ENCODE data around the gene ACTR5.
"Not testable (repeated sequence)": the region's sequence is repeated elsewhere in the genome, so short reads cannot be mapped to it uniquely, and the experiment has no call there.

Gene ACTR5

DNA sequence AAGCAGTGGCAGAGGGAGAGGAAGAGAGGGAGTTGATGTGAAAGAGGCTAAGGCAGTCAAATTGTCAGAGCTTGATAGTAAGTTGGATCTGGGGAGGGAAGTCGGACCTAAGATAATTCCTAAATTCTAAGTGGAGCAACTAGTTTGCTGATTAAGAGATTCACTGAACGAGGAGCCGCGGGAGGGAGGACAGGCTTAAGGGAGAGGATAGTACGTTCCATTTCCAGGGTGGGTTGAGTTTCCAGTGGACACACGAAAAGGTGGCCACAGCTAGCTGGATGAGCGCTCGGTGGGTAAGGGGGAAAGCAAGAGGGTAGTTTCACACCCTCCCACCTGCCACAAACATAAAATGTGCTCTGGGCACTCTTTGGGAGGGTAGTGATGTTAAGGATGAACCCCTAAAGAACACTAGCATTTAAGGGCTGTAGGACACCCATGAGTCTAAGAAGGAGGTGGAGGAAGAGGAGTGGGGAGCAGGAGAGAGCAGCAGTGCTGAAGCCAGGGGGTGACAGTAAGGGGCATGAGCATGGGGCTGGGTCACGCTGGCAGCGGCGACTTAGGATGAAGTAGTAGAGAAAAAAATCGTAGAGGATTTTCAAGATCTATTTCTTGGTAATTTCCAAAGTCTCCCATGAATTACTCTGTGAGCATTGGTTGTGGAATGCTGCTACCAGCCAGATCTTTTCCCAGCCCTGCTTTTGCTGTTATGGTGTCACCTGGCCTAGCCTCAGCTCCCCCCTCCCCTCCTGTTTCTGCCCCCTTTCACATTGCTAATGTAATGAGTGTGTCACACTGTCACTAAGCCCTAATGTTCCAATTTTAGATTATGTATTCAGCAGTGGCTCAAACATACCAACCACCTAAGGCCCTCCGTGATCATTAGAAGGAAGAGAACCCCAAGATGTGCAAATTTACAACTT, 21.4 kb downstream of the ACTR5 start:
- DNase-seq, result no peak

DNA sequence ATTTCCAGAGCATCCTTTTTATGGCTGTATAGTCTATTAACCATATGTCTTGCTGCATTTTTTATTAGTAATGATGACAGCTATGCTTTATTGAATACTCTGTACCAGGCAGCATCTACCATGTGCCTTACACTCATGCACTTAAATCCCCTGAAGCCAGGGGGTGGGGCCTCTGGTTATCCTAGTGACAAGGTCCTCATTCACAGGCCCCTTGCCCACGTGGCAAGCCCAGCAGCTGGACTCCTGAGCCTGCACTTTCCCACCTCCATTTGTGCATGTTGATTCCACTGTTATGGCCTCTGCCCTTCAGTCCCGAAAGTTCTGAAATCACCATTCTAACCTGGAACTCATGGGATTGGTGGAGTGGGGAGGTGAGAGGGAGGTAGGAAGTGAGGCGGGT, 22.3 kb downstream of the ACTR5 start:
- no peak for DNase-seq

DNA sequence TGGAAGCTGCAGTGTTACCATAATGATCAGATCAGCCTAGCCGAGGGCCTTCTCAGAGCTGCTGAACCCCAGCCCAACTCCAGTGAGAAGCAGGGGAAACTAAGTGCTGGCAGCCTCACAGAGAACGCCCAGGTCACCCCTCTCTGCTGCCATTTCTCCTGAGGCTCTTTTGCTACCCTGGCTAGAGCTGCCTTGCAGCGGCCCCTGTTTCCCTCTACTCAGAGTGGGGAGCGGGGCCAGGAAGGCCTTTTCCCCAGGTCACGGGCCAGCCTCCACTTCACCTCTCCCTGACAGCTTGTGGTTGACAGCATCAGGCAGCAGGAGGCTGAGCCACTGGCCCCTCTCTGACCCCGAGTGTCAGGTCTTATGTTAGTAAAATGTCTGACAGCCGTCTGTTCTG, 22.7 kb downstream of the ACTR5 start:
- no peak for DNase-seq

DNA sequence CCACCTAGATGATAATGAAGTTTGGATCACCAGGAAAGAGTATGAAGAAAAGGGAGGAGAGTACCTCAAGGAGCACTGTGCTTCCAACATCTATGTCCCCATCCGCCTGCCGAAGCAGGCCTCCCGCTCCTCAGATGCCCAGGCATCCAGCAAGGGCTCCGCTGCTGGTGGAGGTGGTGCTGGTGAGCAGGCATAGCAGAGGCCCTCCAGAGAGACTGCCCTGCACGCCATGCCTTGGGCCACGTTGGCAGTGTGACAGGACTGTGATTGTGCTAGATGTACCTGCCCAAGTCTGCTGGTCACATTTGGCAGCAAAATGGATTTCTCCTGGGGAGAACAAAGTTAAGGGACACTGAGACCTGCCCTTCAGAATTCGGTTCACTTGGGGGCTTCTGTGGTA, 23.4 kb downstream of the ACTR5 start:
- no peak for DNase-seq

DNA sequence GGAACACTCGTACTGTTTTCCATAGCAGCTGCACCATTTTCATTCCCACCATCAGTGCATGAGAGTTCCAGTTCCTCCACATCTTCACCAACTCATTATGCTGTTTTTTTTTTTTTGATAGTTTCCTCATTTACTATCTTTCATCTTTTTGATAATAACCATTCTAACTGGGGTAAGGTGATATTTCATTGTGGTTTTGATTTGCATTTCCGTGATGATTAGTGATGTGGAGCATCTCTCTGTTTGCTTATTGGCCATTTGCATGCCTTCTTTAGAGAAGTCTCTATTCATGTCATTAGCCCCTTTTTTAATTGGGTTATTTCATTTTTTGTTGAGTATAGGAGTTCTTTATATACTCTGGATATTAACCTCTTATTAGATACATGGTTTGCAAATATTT, 25.9 kb downstream of the ACTR5 start:
- no peak for DNase-seq

DNA sequence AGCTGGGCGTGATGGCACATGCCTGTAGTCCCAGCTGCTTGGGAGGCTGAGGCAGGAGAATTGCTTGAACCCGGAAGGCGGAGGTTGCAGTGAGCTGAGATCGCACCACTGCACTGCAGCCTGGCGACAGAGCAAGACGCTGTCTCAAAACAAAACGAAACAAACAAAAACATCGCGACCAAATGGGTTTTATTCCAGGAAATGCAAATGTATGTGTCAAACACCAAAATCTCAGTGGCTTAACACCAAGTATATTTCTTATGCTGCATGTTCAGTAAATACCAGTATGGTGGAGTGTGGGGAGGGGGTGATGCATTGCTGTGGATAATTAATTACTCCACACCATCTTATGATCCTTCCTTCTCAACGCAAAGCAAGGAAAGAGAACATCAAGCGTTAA, 28.1 kb downstream of the ACTR5 start:
- DNase-seq, result peak; percentile 23

DNA sequence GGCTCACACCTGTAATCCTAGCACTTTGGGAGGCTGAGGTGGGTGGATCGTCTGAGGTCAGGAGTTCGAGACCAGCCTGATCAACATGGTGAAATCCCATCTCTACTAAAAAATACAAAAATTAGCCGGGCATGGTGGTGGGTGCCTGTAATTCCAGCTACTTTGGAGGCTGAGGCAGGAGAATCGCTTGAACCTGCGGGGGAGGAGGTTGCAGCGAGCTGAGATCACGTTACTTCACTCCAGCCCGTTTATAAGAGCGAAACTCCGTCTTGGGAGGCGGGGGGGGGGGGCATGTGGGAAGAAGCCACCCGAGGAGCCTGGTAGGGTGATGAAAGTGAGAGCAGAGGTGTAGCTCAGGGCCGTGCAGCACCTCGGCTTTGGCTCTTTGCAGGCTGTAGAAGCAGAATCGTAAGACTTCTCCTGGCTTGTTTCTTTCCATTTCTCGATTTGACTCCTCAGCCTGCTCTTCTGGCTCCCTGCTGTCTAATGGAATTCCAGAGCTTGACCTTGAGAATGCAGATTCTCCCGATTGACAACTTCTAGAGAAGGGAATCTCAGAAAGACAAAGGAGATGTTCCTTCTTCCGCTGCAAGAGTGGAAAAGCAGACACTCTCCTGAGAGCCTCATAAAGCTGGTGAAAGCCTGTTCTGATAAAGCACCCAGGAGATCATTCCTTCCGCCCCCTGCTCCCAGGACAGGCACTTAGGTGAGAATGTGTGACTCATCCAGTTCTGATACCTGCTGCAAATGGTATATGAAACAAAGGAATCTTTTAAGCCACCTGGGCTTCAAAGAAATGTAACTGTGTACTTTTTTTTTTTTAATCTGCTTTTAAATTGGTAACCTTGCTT, 31.2 kb downstream of the ACTR5 start:
- DNase-seq, result no peak

DNA sequence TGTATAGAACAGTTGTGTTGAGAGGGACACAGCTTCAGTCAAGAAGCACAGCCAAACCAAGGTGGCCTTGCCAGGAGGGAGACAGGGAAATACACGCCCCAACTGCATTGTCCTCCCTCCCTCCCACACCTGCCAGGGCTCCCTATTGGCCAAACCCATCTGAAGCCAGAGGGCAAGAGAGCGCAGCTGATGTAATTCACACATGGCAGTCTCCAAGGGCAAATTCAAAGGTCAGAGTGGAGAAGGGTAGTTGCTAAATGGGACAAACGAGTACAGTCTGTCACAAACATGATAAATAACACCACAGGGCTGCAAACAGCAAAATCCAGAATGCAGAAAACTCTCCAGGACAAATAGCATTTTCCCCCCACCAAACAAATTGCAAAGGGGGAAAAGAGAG, 34.0 kb downstream of the ACTR5 start:
- no peak for DNase-seq

DNA sequence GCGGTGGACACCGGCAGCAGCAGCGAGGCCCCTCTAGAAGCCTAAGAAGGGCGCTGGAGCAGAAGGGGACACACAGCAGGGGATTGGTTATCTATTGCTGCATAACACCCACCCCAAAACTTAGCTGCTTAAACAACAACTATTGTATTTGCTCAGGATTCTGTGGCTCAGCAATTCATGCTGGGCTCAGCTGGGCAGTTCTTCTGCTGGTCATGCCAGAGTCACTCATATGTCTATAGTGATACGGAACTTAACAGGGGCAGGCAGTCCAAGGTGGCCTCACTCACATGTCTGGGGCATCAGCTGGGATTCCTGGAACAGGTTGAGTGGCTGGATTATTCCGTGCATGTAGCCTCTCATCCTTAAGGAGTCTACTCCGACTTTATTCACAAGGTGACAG, 39.6 kb downstream of the ACTR5 start:
- no peak for DNase-seq

DNA sequence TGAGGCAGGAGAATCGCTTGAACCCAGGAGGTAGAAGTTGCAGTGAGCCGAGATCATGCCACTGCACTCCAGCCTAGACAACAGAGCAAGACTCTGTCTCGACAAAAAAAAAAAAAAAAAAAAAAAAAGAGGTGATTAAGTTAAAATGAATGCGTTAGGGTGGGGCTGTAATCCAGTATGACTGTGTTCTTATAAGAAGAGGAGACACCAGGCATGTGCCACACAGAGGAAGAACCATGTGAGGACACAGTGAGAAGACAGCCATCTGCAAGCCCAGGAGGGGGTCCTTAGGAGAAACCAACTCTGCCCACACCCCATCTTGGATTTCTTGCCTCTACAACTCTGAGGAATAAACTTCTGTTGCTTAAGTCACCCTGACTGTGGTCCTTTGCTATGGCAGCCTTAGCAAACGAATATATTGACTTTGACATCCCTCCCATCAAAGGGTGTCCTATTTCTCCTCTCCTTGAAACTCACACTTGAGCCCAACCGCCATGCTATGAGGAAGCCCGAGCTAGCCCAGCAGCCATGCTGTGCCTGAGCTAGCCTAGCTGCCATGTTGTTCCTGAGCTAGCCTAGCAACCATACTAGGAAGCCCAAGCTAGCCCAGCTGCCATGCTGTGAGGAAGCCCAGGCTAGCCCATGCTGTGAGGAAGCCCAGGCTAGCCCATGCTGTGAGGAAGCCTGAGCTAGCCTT, 41.4 kb downstream of the ACTR5 start:
- DNase-seq, result no peak

DNA sequence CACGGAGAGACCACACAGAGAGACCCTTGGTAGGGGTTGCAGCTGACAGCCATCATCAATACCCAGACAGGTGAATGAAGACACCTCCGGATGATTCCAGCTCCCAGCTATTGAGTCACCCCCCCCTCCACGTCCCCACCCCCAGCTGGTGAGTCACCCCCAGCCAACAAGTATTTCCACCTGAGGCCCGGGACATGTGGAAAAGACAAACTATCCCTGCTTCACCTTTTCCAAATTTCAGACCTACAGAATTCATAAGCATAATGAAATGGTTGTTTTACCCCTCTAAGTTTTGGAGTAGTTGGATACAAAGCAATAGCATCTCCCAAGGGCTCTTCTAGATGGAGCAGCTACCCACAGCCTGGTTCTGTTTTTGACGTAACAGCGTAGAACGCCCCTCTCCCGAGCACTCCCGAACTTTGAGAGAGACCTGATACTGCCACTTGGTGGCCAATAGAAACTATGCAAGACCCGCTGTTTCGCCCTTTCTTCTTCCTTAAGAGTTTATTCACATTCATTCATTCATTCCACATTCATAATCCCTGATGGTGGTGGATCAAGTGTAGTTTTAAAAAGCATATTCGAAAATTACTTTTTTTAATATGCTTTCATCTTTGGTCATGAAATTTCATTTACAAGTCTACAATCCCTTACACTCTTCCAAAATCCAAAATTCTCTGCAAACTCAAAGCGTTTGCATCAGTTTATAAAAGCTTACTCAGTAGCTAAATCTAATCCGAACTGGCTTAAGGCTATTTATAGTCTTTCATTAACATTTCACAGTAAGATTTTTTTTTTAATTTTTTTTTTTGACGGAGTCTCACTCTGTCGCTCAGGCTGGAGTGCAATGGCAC, 42.2 kb downstream of the ACTR5 start:
- peak; percentile 61 for DNase-seq

DNA sequence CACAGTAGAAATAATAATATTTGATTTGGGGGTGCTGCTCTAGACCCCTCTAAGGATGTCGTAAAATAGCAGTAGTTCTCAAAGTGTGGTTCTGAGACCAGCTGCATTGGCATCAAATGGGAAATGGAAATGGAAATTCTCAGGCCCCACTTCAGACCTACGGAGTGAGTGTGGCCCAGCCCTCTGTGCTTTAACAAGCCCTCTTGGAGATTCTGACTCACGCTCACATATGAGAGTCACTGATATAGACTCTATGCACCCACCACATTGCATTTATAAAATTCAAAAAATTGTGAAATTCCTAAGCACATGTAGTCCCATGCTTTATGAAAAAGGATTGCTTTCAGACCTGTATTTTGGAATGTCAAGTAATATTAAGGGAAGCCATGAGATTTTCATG, 43.0 kb downstream of the ACTR5 start:
- no peak for DNase-seq

DNA sequence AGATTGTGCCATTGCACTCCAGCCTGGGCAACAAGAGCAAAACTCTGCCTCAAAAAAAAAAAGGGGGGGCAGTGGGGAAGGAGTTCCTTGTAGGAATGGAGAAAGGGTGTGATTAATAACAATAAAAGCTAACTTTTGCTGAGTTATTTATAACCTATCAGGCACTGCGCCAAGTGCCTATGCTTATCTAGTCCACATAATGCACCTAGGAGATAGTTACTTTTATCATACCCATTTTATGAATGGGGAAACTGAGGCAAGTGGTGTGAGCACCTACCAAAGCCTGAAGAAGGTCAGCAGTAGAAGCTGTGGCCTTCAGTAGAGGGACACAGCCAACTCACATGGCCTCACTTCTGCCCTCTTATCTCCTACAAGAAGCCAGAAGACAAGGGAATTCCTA, 43.7 kb downstream of the ACTR5 start:
- DNase-seq, result no peak

DNA sequence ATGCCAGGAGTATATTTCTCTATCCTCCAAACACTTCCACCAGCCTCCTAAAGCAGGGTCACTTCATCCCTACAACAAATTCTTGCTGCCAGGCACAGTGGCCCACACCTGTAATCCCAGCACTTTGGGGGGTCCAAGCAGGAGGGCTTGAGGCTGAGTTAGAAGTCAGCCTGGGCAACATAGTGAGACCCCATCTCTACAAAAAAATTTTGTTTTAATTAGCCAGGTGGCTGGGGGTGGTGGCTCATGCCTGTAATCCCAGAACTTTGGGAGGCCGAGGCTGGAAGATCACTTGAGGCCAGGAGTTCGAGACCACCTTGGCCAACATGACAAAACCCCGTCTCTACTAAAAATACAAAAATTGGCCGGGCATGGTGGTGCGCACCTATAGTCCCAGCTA, 45.8 kb downstream of the ACTR5 start:
- not testable (repeated sequence) for DNase-seq

DNA sequence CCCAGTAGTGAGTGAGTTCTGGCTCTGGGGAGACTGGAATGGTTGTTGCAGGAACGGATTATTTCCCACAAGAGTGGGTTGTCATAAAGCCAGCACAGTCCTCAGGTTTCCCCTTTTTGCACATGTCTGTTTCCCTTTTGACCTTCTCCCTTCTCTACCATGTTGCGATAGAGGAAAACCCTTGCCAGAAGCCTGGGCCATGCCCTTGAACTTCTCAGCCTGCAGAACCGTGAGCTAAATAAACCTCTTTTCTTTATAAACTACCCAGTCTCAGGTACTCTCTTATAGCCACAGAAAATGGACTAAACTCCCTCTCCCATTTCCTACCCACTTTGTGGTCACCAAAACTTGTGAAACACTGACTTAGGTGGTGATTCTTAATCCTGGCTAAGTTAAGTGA, 50.0 kb downstream of the ACTR5 start:
- no peak for DNase-seq

DNA sequence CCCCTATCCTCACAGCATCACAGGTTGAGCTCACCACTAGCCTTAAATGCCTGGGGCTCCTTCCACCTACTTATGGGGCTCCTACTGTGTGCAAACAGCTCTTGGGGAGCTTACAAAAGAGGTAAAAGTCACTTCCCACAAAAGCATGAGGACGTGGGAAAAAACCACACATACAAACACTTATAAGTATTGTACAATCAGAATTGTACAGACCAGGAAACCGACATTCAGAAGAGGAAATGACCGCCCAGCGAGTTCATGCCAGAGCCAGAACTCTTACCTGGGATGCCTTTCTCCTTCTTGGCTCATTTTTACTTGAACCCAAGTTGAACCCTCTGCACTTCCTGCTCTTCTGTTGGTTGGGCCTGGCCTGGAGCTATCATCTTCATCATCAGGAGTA, 50.9 kb downstream of the ACTR5 start:
- DNase-seq, result peak; percentile 8

DNA sequence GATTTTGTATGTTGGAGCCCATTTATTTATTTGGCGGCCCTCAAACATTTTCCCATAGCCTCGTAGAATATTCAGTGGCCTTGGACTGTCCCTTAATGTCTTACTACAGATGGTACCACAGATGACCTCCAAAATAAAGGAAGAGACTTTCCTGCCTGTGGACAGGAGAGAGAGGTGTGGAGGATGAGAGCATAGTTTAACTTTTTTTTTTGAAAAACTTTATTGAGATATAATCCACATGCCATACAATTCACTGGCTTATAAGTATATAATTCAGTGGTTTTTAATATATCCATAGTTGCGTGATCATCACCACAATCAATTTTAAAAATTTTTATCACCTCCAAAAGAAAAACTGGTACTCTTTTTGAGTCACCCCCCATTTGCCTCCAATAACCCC, 52.6 kb downstream of the ACTR5 start:
- DNase-seq, result no peak

DNA sequence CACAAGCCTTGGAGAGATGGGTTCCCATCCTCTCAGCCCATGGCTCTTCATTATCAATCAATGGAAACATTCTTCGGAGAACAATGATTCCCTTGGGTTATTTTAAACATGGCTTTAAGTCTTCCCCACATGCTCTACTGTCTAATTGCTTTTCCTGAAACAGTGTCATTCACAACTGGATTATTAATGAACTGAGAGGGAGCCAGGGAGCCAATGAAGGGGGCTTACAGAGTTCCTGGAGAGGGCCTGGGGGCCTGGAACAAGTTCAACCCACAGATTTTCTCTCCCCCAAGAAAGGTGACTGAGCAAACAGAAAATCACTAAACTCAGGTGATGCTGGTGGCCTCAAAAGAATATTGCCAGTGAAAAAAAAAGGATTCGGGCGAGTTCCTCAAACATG, 56.0 kb downstream of the ACTR5 start:
- no peak for DNase-seq

DNA sequence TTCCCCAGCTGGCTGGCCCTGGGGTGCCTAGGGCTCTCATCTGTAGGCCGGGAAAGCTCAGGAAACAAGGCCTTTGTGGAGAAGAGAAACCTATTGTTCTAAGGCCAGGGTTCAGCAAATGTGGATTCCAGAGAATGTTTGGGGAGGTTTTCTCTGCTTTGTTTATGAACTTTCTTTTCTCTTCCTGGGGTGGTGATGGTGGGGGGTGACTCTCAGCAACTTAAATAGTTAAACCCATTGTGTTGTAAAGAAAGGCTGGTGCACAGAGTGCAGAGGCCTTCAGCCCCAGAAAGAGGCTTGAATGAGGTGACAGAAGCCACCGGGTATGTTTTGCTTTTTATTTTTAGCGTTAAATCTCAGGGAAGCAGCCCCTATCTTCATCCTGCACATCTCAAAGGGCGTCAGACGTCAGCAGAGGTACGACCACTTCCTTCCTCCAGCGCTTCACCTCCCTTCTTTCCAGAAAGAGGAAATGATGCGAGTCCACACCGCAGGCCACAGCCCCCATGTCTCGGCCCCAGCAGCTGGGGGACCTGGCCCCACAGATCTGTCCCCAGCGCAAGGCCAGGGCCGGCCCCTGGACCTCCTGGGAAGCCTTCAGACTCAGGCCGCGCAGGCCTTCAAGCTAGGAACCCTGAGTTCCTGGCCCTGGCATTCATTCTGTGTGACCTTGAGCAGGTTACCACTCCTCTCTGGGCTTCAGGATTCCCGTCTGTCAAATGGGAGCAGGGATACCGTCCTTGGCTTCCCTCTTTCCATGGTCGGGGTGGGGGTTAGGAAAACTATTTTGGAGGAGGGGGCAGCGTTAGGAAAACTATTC, 56.6 kb downstream of the ACTR5 start:
- DNase-seq, result peak; percentile 82

DNA sequence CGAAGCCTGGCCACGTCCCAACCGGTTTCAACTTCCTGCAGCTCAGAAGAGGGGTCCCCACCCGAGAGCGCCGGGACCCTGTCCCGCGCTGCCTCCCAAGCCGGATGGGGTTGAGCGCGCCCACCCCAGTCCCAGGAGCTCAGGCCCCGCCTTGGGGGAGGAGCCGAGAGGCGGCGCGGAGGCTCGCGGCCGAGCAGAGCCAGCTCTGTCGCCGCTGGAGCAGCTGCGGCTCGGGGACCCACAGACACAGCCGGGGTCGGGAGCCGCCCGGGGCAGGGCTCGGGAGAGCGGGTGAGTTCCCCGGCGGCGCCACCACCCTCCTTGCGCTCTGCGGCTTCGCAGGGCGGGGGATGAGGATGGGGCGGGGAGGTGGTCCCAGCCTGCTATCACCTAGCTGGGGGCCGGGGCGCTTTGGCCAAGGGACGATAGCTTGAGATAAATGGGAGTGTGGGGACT, 57.3 kb downstream of the ACTR5 start, which contains the start of gene PPP1R16B:
TSS of gene PPP1R16B (plus strand) at position 196 of the 456 bp plus-strand sequence. CDS start 30,229 bp downstream, outside the sequence.
- DNase-seq, result peak; percentile 86
